NCI-H146 (cell line): ENCODE measurements around the gene OTOP3.
"Not testable (repeated sequence)": the region's sequence is repeated elsewhere in the genome, so short reads cannot be mapped to it uniquely, and the experiment has no call there.

ENCODE experiments used
- DNase-seq: peaks from one replicate; lab custom pipeline; 2025; lab: John Stamatoyannopoulos, UW

The OTOP3 gene

DNA sequence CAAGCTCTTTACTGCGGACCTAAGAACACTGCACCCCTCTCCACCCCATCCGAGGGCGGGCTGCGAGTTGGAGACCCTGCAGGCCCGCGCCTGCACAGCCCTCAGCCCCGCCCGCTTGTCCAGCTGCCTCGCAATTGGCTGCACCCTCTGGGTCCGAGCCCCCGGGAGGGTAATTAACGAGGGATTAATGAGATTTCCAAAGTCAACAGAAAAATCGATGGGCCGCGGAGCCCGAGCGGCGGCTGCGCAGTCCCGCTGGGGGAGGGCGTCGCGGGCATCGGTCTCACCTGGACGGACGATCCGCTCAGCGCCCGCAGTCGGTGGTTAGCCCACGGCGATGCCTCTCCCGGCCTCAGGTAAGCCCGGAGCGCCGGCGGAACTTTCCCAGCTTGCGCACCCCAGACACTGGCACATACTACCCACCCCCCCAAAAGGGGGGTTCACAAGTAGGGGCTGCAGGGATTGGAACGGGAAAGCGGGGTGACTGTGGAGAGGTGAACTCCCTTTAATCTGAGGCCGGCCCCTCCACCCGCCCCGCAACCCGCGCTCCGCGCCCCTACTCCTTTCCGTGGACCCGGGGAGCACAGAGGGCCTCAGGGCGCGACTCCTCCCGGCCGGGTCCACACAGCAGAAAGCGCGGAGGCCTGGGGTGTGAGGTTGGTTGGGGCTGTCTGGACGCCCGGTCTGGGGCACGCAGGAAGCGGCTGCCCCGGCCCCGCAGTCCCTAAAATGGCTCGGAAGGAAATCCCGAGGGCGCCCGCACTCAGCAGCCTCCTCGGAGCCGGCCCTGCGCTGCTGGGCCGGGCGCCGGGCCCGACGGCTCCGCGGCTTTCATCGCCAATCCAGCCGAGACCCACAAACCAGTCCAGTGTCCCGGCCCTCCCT, at the start of gene OTOP3:
Gene OTOP3, plus strand, starts transcription at position 314 of the 885 bp plus-strand sequence. Its CDS starts 24 bp downstream, at position 338.
- peak; percentile 91 for DNase-seq

- no peak for DNase-seq
Observed at GRCh38 chr17:74888469-74888868, 47.2 kb upstream of the OTOP3 start.

DNA sequence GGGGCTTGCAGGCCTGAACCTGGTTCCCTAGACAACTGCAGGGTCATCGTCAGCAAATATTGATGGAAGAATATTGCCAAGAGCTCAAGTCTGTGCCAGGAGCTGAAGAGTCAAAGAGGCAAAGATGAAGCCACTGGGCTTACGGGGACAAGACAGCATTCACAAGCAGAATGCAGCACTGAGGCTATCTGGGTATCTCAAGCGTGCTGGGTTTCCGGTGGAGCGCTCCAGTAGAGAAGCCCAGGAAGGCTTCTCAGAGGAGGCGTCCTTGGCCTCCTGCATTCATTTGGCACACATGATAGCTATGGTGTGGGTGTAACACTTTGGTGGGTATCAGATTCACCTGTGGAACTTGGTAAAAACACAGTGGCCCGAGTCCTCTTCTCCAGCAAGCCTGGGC, 45.1 kb upstream of the OTOP3 start:
- DNase-seq, result no peak

DNA sequence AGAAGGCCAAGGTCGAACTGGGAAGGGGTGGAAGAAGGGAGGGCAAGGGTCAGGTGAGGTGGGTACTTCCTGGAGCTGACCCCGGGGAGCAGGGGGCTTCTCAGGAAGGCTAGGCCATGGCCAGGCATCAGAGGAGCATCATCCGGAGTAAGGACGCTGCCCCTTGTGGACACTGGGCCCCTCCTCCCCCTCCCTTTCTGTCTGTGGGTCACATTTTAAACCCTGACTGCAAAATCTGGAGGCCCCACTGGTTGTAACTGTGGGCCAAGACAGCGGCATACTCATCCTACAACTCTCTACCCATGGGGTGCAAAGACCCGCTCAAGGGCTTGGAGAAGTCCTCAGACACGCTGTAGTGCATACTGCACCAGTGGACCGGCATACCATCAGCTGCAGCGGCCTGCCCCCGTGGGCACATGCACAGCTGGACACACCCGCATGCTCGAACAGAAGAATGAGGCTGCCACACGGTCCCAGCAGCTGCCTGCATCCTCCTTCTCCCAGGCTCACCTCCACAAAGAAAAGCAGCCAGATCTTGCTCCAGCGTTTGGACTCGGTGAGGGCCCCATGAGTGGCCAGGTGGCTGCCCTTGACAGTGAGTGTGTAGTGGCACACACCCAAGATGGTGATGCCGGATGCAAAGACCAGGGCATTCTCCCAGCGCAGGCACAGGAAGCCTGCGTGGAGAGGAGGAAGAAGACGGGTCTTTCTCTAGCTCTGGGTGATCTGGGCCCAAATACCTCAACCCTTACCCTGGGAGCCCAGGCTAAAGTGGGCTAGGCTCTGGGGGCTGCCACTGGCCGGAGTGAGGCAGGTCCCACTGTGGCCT, 43.5 kb upstream of the OTOP3 start:
- DNase-seq, result no peak

DNA sequence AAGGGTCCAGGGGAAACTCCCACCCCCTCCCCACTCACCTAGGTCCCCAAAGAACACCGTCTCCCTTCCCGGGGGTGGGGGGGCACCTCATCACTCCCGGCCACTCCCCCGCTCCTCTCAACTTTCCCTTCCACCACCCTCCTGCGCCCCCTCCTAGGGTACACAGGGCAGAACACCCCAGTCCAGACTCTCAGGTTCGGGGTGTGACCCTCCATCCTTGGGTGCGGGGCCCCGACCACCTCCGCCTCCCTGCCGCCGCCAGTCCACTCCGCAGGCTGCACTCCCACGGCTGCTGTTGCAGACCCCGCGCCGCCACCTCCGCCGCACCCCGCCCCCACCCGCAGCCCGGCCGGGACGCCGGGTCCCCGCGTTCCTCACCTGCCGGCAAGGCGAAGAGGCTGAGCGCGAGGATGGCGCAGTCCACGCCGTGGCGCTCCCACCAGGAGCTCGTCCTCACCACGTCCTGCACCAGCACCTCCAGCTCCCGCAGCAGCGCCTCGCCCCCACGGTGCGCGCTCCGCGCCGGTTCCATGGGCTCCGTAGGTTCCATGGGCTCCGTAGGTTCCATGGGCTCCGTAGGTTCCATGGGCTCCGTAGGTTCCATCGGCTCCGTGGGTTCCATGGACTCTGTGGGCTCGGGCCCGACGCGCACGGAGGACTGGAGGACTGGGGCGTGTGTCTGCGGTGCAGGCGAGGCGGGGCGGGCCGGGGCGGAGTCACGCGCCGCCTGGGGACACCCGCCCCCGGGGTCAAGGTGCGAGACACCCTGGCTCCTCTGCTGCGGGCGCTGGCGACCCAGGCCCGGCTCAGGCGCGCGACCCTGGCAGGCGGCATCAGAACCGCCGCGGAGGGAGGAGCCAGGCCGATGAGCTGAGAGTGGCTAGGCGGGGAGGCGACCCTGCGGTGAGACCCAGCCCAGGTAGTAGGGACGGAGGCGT, 42.5 kb upstream of the OTOP3 start, which contains the start of gene FADS6:
Gene FADS6, minus strand, starts transcription at position 660 of the 938 bp plus-strand sequence. Its CDS starts 38 bp downstream, at position 622.
- DNase-seq, result no peak

DNA sequence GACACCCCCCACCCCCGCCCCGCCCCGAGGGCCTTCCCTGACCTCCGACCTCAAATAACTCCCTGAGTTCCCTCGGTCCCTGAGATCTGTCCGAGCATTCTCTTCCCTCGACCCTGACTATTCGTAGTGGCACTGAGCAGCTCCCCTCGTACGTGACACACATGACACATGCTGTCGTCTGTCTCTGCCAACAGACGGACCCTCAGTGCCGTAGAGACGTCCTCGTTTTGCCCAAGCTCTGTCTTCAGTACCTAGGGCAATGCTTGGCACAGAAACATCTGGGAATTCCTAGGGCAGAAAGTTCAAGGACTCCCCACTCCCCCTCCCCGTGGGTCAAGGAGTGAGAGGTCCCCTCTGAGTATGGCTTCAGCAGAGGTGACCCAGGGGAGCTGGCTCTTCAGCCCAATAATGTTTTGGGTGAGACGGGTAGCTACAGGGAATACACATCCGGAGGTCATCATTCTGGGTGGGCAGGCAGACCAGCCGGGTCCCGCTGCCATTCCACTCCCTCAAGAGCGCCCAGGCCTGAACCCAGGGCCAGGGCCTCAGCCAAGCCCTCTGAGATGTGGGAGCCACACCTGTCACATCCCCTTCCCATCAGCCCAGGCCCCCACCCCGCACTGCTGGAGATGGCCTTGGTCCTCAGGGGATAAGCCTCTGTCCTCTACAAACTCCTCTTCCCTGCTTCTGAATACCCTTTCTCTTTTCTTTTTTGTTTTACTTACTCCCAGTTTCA, 41.6 kb upstream of the OTOP3 start:
- DNase-seq, result no peak

DNA sequence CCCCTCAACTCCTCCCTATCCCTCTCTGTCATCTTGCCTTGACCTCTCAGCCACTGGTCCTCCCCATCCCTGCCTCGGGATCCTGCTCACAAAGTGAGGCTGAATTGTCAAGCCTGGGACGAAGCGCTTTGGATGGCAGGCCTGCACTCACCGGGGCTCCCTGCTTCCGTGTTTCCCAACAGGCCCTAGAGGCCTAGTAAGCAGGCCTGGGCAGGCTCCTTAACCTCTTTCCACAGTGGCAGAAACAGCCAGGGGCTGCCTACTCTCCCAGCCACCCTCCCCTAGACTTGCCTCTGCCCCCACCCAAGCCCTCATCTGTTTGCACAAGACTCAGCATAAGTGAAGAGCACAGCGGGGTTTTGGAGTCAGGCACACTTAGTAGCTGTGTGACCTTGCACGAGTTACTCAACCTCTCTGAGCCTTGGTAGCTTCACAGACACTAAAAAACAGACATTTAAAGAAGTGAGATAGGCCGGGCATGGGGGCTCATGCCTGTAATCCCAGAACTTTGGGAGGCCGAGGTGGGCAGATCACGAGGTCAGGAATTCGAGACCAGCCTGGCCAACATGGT, 37.2 kb upstream of the OTOP3 start:
- no peak for DNase-seq

- DNase-seq, result no peak
Observed at GRCh38 chr17:74900208-74900607, 35.5 kb upstream of the OTOP3 start.

DNA sequence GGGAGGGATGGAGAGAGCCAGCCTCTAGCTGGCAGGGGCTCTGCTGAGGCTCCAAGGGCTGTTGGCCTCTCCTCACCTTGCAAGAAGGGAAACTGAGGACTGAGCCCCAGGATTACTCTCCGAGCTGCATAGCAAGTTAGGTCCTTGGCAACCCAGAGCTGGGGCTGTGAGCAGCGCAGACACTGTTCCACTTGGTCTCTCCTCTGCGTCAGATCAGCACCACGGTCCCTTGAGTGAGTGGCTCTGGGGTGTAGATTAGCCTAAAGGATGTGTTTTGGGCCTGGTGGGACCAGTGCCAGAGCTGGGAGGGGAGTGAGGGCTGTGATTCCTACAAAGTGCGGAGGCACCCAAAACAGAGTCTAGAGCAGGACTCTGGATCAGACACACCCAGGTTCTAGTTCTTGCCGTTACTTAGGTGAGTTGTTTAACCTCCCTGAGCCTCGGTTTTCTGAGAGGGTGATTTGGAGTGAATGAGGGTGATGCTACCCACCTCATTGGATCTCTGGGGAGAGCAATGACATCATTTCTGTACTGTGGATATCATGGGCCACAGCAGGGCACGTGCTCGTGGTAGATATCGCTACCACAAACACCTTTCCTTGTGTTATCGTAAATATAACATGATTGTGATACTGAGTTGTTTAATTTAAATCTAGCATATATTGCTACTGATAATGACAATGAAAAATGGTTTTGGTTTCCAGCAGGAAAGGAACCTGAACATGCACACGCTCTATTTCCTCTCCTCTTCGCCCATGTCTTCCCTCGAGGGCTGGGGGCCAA, 34.2 kb upstream of the OTOP3 start:
- no peak for DNase-seq

- no peak for DNase-seq
Observed at GRCh38 chr17:74903034-74903433, 32.7 kb upstream of the OTOP3 start.

DNA sequence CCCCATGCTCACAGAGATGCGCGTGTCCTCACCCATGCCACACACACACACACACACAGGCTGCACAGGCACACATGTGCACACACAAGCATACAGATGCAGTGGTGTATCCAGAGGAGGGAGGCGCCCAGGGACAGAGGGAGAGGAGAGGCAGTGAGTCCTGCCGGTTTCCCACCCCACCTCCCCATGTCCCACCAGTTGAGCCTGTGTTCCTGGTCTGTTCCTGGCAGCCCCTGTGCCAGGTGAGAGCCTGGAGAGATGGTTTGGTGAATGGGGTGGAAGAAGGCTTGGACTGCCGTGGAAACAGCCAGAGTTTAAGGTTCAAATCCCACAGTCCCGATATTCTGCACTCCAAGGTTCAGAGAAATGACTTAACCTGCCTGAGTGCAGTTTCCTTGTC, 32.0 kb upstream of the OTOP3 start:
- DNase-seq, result no peak

DNA sequence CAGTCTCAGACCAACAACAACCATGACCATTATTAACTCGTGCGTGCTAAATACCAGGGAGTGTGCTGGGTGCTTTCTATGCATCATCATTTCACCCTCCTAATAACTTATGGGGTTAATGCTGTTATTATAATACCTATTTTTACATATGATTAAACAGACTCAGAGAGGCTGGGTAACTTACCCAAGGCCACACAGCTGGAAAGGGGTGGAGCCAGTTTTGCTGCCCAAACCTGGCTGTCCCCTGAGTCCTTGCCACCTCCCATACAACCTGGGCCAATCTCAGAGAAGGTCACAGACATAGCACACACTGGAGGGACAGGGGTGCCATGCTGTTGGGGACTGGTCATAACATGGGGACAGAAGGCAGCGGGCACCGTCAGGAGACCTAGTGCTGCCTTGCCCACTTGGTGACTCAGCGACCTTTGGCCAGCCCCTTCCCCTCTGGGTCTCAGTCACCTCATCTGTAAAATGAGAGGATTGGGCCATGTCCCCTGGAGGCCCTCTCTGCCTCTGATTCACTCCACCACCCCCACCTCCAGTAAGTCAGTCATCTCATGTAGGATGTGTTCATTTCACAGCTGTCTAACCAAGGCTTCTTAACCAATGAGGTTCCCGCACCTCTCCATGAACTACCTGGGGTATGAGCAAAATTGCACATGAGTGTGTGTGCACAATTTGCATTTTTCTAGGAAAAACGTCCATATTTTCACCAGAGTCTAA, 30.9 kb upstream of the OTOP3 start:
- DNase-seq, result no peak

- DNase-seq, result not testable (repeated sequence)
Observed at GRCh38 chr17:74906214-74906793, 29.4 kb upstream of the OTOP3 start.

DNA sequence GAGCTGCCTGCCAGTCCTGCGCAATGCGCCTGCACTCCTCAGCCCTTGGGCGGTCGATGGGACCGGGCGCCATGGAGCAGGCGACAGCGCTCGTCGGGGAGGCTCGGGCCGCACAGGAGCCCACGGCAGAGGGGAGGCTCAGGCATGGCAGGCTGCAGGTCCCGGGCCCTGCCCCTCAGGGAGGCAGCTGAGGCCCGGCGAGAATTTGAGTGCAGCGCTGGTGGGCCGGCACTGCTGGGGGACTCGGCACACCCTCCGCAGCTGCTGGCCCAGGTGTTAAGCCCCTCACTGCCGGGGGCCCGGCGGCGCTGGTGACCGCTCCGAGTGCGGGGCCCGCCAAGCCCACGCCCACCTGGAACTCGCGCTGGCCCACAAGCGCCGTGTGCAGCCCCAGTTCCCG, 28.7 kb upstream of the OTOP3 start:
- DNase-seq, result no peak

GRCh38 chr17:74909097-74909496, 26.6 kb upstream of the OTOP3 start:
- not testable (repeated sequence) for DNase-seq

DNA sequence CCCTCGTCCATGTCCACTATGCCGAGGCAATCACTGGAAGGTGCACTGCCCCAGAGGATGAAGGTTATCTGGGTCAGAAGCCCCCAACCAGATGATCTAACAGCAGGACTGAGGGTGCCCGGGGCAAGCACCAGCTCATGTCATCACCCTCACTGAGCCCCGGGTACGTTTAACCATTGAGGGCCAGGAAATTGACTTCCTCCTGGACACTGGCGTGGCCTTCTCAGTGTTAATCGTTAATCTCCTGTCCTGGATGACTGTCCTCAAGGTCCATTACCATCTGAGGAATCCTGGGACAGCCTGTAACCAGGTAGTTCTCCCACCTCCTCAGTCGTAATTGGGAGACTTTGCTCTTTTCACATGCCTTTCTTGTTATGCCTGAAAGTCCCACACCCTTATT, 24.3 kb upstream of the OTOP3 start:
- not testable (repeated sequence) for DNase-seq

- DNase-seq, result no peak
Observed at GRCh38 chr17:74916136-74916850, 19.4 kb upstream of the OTOP3 start.

DNA sequence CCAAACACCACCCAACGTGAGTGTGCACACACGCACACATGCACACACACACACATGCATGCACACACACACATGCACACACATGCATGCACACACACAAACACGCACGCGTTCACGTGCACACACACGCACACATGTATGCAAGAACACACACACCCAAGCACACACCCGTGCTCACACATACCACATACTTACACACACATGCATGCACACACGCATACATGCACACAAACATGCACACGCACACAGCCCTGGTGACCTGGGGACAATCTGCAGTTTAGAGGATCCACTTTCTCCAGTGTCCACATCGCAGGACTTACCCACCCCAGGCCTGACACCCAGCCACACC, 18.9 kb upstream of the OTOP3 start:
- DNase-seq, result no peak
